Right lobe of liver (tissue), 6 donors: ENCODE measurements around the gene HS1BP3. TPM values are rescaled to one million over a fixed set of nuclear protein-coding genes. Genes with fewer than 3 reads are reported as not detected.

ENCODE experiments used
- ATAC-seq, 4 donors: fragments of 200-7000 bp; cut with Tn5 transposase; one replicate each; pipeline ENCODE4 v1.9.1; 2020; ENCODE audit warnings: mild to moderate bottlenecking in 4 of 4, moderate library complexity in 4 of 4
- DNase-seq, 3 donors: peaks; one replicate each; pipeline ENCODE4 v3.0.0-alpha.2; 2020
- H3K27ac ChIP-seq, 3 donors: fragments of 200-600 bp; one replicate each; pipeline ENCODE4 v1.8.0; 2022
- H3K27me3 ChIP-seq, 2 donors: fragments of 200-600 bp; one replicate each; pipeline ENCODE4 v1.8.0; 2022
- H3K36me3 ChIP-seq, 4 donors: fragments of 200-600 bp; sonication (generic) in 1 of 4; one replicate each; pipeline versions ENCODE4 v1.5.1 to v1.8.0; 2017 to 2022; ENCODE audit warnings: control low read depth in 1 of 4
- H3K4me1 ChIP-seq, 4 donors: fragments of 200-600 bp; sonication (generic) in 1 of 4; one replicate each; pipeline versions ENCODE4 v1.5.1 to v1.8.0; 2017 to 2022; ENCODE audit warnings: control low read depth in 1 of 4
- H3K4me3 ChIP-seq, 3 donors: fragments of 200-600 bp; one replicate each; pipeline ENCODE4 v1.8.0; 2022
- H3K9me3 ChIP-seq, 4 donors: fragments of 200-600 bp; sonication (generic) in 1 of 4; one replicate each; pipeline versions ENCODE4 v1.5.1 to v1.8.0; 2017 to 2022; ENCODE audit warnings: control low read depth in 1 of 4
- CTCF ChIP-seq, 4 donors: fragments of 200-600 bp in 3 of 4; fragments of 450-650 bp in 1 of 4; IDR thresholded peaks; one replicate each; pipeline versions ENCODE4 v1.5.1 to v1.8.0; 2016 to 2022; ENCODE audit warnings: antibody characterized with exemption in 4 of 4, mild to moderate bottlenecking in 2 of 4
- POLR2A ChIP-seq: fragments of 450-650 bp; IDR thresholded peaks from one replicate; pipeline ENCODE4 v1.6.1; 2017; ENCODE audit warnings: antibody characterized with exemption, mild to moderate bottlenecking
- WGBS: methylation state at CpG from one replicate; pipeline ENCODE4 v1.1.6; 2018; ENCODE audit warnings: low coverage, low lambda C conversion rate; ENCODE audit not compliant: insufficient coverage; ENCODE audit errors: missing lambda C conversion rate; 5-methylcytosine and 5-hydroxymethylcytosine counted together
- intact Hi-C, 2 donors: fragments of 100-400 bp; cut with DNase I; formaldehyde crosslinking; loops; one replicate each; pipeline versions ENCODE4 v1.11.2 to v1.14.1; 2022
- long read RNA-seq: library from polyadenylated mRNA; unstranded; transcript quantifications from one replicate; pipeline ENCODE4 v2.0.0, GENCODE V29; 2019
- total RNA-seq, 6 experiments: library from RNA; depleted of rRNA in 2 of 6; stranded (reverse); fragments of >200 nt in 2 of 6; fragmentation: NEBNext Ultra II Directional in 3 of 6; extraction: Animal tissue kit (Norgen Biotek cat#: 25700) in 3 of 6; gene quantifications; one replicate each; pipeline versions ENCODE4 v1.1.0 to v1.2.4, GENCODE V29; 2016 to 2023
- donor health status: DM: no; HTN: yes; CAD: no.
- donor health status: DM: no; HTN: no; CAD: no.
- donor health status: DM: no; HTN: no; CAD: no.
- donor health status: DM: no; HTN: yes; CAD: no.
- donor health status: DM: no; HTN: yes; CAD: no.

HS1BP3 gene
- 10 to 100 TPM; 17.5 to 34.7 (median 20.2) TPM for total RNA-seq
- long read RNA-seq, partial matches to known transcripts: 0 of 3 reads
- long read RNA-seq, other reads (novel, unspliced or antisense): 2 of 3 reads

GRCh38 chr2:20650877-20651730 is at the start of gene HS1BP3:
Gene HS1BP3 (minus strand): TSS chr2:20651098. CDS start chr2:20651063, 35 bp downstream.
- DNase-seq (peak; percentile 89 to 91 (median 90)), ATAC-seq (peak; percentile 91 to 97 (median 94))
- intact Hi-C loops: no loop called here
- Histone ChIP-seq H3K4me3 (peak within 1 kb of the TSS; percentile 68 to 86 (median 81)), H3K27ac (peak within 1 kb of the TSS; percentile 86 to 95 (median 91)), H3K9me3 (no peaks in the 10 kb centered on the region), H3K27me3 (no peaks in the 10 kb centered on the region), H3K36me3 (no peaks in the 10 kb centered on the region), H3K4me1 (peaks cover 0 to 31% (median 6%) of the 10 kb centered on the region in 4 donors)
- 2% methylated on average over 19 of the region's 72 CpGs for WGBS
- TF ChIP-seq POLR2A (peak; percentile 91), CTCF (IDR thresholded peaks at IDR 0.05) (peak; percentile 92 to 99 (median 98))

GRCh38 chr2:20698916-20699613 is 48.2 kb upstream of the HS1BP3 start:
- intact Hi-C loops: no loop called here
- 27% methylated on average over 4 of the region's 4 CpGs for WGBS

GRCh38 chr2:20697322-20697934 is 46.5 kb upstream of the HS1BP3 start:
- ATAC-seq (peak; percentile 87 to 92 (median 90)), DNase-seq (no peak)
- peak overlapping the region in 2 of 3 donors; percentile 70 to 71 for H3K27ac ChIP-seq
- no peaks in the 10 kb centered on the region for H3K27me3 ChIP-seq
- 33% methylated on average over 2 of the region's 2 CpGs for WGBS
- H3K4me3 ChIP-seq: no peak overlapping the region
- TF ChIP-seq CTCF (IDR thresholded peaks at IDR 0.05): no peak
- no peak for TF ChIP-seq POLR2A
- intact Hi-C loops: no loop called here
- no peaks in the 10 kb centered on the region for H3K36me3 ChIP-seq
- no peaks in the 10 kb centered on the region for H3K9me3 ChIP-seq
- H3K4me1 ChIP-seq: peaks cover 0 to 25% (median 10%) of the 10 kb centered on the region in 4 donors

More at GRCh38 chr2:20698916-20699613, 48.2 kb upstream of the HS1BP3 start:
- peak overlapping the region in 2 of 3 donors; percentile 0 to 29 for H3K27ac ChIP-seq
- peaks cover 0 to 25% (median 10%) of the 10 kb centered on the region in 4 donors for H3K4me1 ChIP-seq
- no peaks in the 10 kb centered on the region for H3K27me3 ChIP-seq
- H3K36me3 ChIP-seq: no peaks in the 10 kb centered on the region
- DNase-seq (no peak), ATAC-seq (peak in 3 of 4 donors; percentile 6 to 22 (median 9))
- H3K4me3 ChIP-seq: no peak overlapping the region
- TF ChIP-seq CTCF (IDR thresholded peaks at IDR 0.05) (no peak), POLR2A (no peak)
- H3K9me3 ChIP-seq: no peaks in the 10 kb centered on the region

- 95% methylated on average over 2 of the region's 2 CpGs for WGBS
- ATAC-seq (no peak), DNase-seq (no peak)
- H3K27me3 ChIP-seq: no peaks in the 10 kb centered on the region
- H3K4me1 ChIP-seq: peaks cover 0 to 29% (median 12%) of the 10 kb centered on the region in 4 donors
- peak overlapping the region in 1 of 3 donors; percentile 70 for H3K27ac ChIP-seq
- H3K36me3 ChIP-seq: no peaks in the 10 kb centered on the region
- no peak overlapping the region for H3K4me3 ChIP-seq
- intact Hi-C loops: no loop called here
- TF ChIP-seq POLR2A: no peak
- TF ChIP-seq CTCF (IDR thresholded peaks at IDR 0.05): no peak
- no peaks in the 10 kb centered on the region for H3K9me3 ChIP-seq
These were observed 45.5 kb upstream of the HS1BP3 start for GRCh38 chr2:20696366-20696765.
